HG02885 (cell line): ENCODE data around the gene NDUFA6.
"Not testable (repeated sequence)": the region's sequence is repeated elsewhere in the genome, so short reads cannot be mapped to it uniquely, and the experiment has no call there.

Experiments
- ATAC-seq: cut with Tn5 transposase; IDR thresholded peaks from one replicate; pipeline ENCODE4 v1.9.1; 2021; ENCODE audit warnings: mild to moderate bottlenecking; ENCODE audit not compliant: unreplicated experiment, poor library complexity

The NDUFA6 gene

DNA sequence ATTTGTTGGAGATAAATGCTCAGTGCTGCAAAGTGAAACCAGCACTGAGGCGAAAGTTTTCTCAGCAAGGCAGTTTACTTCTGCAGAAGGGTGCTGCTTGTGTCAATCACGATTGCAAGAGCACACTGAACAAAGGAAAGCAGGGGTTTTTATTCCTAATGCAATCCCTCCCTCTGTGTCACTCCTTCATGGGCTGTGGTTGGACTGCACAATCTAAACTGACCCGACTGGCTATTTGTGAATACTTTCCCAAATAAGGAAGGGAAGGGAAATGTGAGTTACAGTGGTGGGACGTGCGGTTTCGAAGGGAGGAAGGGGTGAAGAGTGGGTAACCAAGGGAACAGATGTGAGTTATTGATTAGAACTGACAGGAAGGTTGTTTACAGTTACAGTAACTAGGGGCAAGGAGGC, 24.9 kb upstream of the NDUFA6 start:
- not testable (repeated sequence) for ATAC-seq

DNA sequence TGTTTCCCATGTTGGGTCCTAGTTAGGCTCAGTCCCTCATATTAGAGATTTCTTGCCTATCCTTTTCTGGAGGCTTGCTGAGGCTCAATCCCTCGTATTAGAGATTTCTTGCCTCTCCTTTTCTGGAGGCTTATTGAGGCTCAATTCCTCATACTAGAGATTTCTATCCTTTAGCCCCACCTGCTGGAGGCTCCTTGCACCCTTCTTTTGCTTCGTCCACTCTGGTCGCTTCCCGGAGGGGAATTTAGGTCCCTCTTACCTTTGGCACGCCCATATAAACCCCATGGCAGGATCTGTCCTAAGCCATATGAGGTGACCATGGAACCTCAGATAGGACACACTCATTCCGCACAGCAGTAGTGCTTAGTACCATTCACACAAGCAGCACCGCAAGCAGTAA, 24.1 kb upstream of the NDUFA6 start:
- ATAC-seq: no peak

DNA sequence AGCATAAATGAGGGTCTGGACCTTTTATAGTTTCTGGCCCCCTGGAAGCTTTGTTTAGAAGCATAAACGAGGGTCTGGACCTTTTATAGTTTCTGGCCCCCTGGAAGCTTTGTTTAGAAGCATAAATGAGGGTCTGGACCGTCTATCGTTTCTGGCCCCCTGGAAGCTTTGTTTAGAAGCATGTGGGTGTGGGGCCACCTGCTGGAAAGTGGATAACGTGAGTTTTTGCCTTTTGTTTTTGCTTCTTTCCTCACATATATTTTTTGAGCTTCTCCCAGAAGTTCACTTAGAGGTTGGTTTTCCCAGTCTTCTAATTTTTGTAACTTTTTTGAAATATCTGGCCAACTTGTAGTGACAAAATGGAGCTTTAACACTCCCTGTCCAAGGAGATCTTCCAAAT, 22.2 kb upstream of the NDUFA6 start:
- ATAC-seq: not testable (repeated sequence)

DNA sequence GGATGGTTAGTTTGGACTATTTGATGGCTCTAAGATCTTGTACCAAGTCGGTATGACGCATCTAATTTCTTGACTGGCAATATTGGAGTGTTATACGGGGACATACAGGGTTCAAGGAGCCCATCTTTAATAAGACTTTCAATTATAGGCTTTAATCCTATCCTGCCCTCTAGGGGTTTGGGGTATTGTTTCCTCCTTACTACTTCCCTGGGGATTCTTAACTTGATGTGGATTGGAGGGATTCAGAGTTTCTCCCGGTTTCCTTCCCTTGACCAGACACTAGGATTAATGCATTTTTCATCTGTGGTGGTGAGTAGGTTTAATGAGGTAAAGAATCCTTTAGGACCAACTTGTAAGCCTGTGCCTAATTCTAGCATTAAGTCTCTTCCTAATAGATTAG, 21.2 kb upstream of the NDUFA6 start:
- ATAC-seq: no peak

DNA sequence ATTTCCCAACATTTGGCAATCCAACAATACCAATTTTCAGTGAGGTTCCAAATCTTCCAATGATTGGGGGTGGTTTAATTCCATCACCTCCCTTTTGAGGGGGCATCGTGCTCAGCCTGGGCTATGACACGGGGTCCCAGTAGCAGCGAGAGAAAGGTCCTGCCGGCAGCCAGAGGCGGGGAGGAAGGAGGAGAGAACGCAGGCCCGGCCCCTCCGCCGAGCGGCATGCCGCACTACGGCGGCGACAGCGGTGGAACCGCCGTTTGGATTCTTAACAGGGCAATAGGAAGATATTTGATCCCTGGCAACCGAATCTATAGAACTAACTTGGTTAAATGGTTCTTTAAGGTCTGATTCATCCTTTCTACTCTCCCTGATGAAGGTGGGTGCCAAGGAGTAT, 18.3 kb upstream of the NDUFA6 start:
- no peak for ATAC-seq

DNA sequence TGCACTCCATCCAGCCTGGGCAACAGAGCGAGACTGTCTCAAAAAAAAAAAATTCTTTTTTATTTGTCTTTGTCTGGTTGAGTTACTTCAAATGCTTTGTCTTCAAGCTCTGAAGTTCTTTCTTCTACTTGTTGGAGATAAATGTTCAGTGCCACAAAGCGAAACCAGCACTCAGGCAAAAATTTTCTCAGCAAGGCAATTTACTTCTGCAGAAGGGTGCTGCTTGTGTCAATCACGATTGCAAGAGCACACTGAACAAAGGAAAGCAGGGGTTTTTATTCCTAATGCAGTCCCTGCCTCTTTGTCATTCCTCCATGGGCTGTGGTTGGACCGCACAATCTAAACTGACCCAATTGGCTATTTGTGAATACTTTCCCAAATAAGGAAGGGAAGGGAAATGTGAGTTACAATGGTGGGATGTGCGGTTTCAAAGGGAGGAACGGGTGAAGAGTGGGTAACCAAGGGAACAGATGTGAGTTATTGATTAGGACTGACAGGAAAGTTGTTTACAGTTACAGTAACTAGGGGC, 13.8 kb upstream of the NDUFA6 start:
- not testable (repeated sequence) for ATAC-seq

DNA sequence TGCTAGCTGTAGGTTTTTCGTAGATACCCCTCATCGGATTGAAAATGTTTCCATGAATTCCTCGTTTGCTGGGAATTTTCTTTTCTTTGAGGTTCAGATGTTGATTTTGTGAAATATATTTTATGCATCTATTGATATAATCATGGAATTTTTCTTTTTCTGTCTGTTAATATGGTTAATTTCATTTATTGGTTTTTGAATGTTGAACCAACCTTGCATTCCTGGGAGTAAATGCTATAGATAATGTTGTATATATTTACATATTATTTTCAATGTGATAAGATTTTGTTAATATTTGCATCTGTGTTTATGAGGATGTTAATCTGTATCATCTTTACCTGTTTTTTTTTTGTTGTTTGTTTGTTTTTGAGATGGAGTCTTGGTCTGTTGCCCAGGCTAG, 10.6 kb upstream of the NDUFA6 start:
- no peak for ATAC-seq

DNA sequence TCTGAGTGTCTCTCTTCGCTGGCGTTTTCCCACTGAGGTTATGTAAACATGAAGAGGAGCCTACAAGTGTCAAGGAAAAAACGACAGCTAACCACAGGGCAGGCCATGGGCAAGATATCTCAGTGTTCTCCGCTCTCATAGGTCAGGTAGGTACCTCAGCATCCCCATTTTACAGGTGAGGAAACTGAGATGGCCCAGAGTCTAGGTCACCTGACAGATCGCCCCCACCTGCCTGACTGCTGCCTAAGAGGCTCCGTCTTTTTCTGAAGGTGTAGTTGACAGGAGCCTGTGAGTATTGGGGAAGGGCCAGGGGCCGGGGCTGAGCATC, 847 bp upstream of the NDUFA6 start:
- no peak for ATAC-seq

DNA sequence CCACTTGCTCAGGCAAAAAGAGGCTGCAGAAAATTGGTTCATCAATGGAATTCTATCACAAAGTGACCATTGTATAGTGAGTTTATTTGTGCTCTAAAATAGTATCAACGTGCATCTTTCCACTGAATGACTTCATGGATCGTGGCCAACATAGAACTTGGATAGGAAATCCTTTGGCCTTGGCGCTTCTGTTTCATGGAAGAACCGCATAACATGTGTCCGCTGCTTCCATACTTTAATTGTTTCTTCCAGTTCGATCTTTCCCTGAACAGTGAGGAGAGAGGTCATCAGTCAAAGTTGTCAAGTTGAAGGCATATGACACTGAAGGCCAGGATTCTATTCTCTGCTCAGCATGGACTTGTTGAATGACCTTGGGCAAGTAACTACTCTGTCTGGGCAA, 4.5 kb downstream of the NDUFA6 start:
- ATAC-seq: no peak

DNA sequence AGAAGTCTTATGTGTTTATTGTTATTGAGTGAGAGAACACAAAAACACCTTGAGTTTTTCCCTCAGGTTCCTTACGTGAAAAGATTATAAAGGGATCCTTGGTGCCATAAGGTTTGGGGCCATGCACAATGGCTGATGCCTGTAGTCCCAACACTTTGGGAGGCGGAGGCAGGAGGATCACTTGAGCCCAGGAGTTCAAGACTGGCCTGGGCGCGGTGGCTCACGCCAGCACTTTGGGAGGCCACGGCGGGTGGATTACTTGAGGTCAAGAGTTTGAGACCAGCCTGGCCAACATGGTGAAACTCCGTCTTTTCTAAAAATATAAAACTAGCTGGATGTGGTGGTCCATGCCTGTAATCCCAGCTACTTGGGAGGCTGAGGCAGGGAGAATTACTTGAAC, 5.7 kb downstream of the NDUFA6 start:
- no peak for ATAC-seq

DNA sequence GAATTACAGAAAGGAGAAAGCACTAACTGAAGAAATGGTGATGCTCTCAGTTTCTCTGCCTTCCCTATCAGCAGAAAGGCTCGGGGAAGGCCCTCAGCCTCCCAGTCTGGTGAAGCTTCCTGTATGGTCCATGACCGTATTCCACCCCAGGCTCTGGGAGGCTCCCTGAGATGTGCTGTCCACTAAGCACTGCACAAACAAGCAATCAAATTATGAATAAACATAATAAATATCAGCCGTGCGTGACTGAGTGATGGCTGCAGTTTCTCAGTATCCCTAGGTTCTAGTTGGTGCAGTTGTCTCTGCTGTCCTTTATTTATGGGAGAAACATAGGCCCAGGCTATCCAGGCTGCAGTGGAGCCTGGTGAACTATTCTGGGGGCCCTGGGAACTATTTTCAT, 7.5 kb downstream of the NDUFA6 start:
- ATAC-seq: no peak

DNA sequence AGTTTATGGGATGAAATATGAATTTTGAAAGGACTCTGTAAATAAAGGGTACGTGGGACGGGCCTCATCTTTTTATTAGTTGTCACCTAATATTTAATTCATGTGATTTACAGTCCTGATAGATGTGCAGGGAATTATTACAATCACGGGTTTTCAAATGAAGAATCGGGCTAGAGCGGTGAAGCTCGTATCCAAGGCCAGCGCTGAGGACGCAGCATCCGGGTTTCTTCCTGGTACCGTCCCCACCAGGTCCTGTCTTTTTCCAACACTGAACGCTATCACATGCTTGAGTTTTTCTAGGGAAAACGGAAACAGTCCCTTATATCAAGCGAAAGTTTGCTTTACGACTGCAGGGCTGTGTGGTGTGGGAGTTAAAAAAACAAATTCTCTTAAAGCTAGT, 10.3 kb downstream of the NDUFA6 start:
- no peak for ATAC-seq

DNA sequence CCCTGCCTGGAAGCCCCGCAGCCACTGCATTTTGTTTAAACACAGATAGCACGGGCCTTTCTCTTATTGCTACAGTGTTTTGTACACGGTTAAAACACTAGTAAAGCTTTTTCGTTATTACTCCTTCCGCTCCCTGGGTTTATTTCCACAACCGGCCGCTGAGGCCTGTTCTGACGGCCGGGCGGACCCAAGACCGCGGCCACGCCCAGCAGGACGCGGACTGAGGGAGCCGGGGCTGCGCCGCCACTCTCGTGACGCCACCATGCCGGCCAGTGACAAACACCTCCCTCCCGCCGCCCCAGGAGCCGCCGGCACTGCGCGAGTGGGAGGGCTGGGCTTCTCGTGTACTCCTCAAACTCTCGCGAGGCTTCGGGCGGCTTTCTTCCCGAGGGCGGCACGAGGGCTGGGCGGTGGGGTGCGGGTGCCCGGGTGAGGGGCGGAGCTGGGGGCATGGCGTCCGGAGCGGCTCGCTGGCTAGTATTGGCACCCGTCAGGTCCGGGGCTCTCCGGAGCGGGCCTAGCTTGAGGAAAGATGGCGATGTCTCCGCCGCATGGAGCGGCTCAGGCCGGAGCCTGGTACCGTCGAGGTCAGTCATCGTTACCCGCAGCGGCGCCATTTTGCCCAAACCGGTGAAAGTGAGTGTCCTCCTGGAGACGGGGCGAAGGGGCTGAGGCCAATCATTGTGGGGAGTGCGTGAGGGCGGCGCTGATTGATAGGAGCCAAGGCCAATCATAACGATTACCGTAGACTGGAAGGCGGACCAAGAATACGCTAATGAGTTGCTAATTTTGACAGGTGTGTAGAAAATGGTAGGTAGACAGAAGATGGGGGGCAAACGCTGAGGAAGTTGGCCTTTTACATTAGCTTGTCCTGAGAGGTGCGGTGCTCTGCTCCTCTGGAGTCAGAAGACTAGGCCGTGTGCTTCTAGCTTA, 11.0 kb downstream of the NDUFA6 start, which contains the start of gene SMDT1:
Gene SMDT1, plus strand, starts transcription at position 382 of the 933 bp plus-strand sequence. Its CDS starts 69 bp downstream, at position 451.
- ATAC-seq: peak; percentile 87

DNA sequence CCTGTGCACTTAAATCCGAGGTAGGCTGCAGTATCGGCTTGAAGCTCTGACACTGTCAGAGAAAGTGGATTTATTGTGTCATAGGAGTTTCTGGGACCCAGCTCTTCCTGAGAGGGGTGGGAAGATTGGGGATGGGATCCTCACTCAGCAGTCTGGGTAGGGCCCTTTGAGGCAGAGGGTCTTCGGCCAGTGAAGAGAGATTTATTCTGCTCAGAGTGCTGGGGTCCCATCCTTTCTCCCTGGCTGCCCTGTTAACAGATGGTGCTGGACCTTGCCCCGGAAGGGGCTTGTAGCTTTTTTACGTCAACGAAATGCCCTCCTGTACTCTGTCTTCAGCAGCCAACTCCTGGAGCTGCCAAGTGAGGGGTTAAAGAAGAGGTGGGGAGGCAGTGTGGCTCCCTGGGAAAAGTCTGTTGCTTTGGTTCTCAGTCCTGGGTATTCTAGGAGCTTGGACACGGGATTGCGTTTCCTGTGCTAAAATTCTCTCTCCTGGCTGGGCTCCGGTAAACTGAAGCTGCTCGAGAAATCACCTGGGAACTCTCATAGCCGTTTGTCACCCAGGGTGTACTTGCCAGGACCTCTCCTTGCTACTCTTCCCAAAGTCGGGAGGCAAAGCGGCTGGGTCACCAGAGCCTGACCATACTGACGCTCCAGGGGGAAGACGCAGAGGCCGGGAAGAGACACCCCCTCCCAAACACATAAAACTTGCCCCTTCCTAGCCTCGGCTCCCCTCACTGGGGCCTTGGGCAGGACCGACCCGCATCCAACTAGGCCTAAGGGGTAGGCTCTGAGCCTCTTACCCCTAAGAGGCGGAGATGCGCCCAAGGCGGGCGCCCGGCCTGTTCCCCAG, 11.9 kb downstream of the NDUFA6 start:
- peak; percentile 1 for ATAC-seq

DNA sequence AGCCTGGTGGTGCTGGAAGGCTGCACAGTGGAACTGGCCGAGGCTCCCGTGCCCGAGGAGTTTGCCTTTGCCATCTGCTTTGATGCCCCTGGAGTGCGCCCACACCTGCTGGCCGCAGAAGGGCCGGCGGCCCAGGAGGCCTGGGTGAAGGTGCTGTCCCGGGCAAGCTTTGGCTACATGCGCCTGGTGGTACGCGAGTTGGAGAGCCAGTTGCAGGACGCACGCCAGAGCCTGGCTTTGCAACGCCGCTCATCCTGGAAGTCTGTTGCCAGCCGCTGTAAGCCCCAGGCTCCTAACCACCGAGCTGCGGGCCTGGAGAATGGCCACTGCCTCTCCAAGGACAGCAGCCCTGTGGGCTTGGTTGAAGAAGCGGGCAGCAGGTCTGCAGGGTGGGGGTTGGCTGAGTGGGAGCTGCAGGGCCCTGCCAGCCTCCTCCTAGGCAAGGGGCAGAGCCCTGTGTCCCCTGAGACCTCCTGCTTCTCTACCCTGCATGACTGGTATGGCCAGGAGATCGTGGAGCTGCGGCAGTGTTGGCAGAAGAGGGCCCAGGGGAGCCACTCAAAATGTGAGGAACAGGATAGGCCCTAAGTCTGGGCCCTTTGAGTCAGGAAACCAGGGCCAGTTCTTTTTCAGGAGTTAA, 13.0 kb downstream of the NDUFA6 start:
- no peak for ATAC-seq

DNA sequence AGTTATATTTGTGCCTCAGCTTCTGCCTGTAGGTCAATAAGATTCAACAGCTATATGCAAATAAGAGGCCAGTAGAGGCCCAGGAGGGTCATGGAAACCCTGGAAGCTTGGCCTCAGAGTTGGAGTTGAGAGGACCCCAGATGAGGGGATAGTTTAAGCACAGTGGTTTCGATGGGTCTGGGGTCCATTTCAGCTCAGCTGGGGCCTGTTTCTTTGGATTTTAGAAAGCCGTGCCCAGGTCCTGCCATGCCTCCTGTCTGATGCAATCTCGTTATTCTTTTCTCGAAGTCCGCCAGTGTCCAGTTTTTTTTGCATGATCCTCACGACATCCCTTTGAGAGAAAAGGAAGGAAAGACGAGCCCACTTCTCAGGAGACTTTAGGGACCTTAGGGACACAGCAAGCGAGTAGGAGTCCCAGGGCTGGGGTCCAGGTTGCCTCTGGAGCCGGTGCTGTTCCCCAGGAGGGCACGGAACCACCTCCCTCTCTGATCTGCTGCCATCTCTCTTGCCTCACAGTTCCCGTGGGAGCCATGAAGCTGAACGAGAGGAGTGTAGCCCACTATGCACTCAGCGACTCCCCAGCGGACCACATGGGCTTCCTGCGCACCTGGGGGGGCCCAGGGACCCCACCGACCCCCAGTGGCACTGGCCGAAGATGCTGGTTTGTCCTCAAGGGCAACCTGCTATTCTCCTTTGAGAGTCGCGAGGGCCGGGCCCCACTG, 13.6 kb downstream of the NDUFA6 start:
- no peak for ATAC-seq

DNA sequence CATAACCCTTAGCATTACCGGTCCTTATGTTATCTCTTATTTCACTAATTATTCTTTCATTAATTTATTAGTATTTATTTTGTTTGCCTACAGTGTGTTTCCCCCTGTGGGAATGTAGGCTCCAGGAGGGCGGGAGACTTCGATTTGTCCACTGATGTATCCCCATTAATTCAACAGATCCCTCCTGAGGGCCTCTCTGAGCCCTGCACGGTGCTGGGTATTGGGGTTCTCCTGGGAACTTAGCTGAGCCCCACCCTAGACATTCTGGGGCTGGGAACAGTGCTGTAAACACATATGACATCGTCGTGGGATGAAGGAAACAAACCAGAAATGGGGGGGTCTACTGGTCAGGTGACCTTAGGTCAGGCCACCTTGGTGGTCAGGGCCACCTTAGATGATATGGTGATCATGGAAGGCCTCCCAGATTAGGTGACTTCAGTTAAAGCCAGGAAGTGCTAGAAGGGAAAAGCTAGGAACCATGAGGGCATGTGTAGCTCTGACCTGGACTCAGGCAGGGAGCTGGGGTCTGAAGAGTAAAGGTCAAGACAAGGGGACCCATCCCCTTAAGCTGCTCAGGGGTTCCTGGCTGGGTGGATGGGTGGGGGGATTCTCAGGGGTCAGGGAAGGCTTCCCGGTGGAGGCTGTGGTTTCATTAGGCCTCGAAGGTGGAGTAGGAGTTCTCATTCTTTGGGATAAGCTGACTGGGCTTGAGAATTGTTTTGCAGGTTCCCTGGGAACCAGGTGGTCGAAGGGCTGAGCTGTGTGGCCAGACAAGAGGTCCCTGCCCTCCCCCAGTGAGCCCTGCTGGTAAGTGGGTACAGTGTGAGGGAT, 15.5 kb downstream of the NDUFA6 start:
- no peak for ATAC-seq

DNA sequence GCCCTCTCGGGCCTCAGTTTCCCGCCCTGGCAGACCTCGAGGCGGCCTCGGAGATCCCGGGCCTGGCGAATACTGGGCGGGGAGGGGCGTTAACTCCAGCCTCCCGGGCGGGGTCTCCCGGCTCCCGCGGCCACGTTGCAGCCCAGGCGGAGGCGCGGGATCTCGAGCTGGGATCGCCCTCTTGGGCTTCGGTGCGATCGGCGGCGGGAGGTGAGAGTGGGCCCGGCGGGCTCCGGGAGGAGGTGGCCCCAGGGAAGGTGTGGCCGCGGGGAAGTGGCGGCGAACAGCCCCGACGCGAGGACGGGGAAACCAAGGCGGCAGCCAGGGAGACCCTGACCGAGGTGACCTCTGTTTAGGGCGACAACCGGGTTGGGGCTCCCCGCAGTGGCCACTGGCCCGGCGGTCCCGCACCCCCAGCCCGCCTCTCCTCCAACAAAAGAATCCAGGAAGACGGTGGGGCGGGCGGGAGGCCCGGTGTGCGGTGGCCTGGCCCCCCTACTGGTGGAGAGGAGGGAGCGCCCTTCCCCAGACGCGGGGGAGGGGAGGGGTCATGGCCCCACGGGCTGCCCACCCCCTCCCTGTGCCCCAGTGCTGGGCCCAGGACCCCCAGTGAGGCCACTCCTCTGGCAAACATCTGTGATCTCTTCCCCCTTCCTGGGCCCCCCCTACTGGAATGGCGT, 16.3 kb downstream of the NDUFA6 start, which contains the start of gene PHETA2:
Gene PHETA2, plus strand, starts transcription at position 117 of the 680 bp plus-strand sequence. CDS start 3,046 bp downstream, outside the sequence.
- no peak for ATAC-seq
